Activated CD8-positive, alpha-beta T cell treated with anti-CD3 and anti-CD28 coated beads for 36 hours (primary cell): ENCODE results near the gene NUSAP1. TPM values are rescaled to one million over a fixed set of nuclear protein-coding genes. Genes with fewer than 3 reads are reported as not detected.

Experiments
- ATAC-seq: fragments of 200-7000 bp; cut with Tn5 transposase; one replicate; pipeline ENCODE4 v1.10.0; 2021; ENCODE audit warnings: mild to moderate bottlenecking, moderate library complexity
- CTCF ChIA-PET: fragments of 350-600 bp; sonication (Branson Sonifier 250); formaldehyde crosslinking; loops from one replicate; lab custom pipeline; 2021; ENCODE audit warnings: antibody characterized with exemption; lab: Charles Lee
- POLR2A ChIA-PET: fragments of 350-600 bp; sonication (Branson Sonifier 250); formaldehyde crosslinking; loops from one replicate; lab custom pipeline; 2021; ENCODE audit warnings: antibody characterized with exemption; lab: Charles Lee
- DNase-seq: peaks from one replicate; pipeline ENCODE4 v3.0.0-alpha.2; 2020
- H3K27ac Mint-ChIP-seq: one replicate; pipeline ENCODE4 v1.8.0; 2021; ENCODE audit warnings: mild to moderate bottlenecking, mixed read lengths
- H3K27me3 Mint-ChIP-seq: one replicate; pipeline ENCODE4 v1.8.0; 2021; ENCODE audit warnings: mixed read lengths
- H3K36me3 Mint-ChIP-seq: one replicate; pipeline ENCODE4 v1.8.0; 2021; ENCODE audit warnings: low read depth, mixed read lengths
- H3K4me1 Mint-ChIP-seq: one replicate; pipeline ENCODE4 v1.8.0; 2021; ENCODE audit warnings: low read depth, mixed read lengths
- H3K4me3 Mint-ChIP-seq: one replicate; pipeline ENCODE4 v1.8.0; 2021; ENCODE audit warnings: mild to moderate bottlenecking, moderate library complexity, mixed read lengths
- H3K9me3 Mint-ChIP-seq: one replicate; pipeline ENCODE4 v1.8.0; 2021; ENCODE audit warnings: mixed read lengths
- intact Hi-C: fragments of 100-400 bp; cut with micrococcal nuclease; formaldehyde crosslinking; loops from one replicate; pipeline ENCODE4 v1.10.0; 2022
- total RNA-seq, 2 experiments: library from RNA; stranded (reverse); gene quantifications; one replicate each; pipeline ENCODE4 v1.2.3, GENCODE V29; 2021
- TF ChIP-seq, protein P1 (sequence below): fragments of 200-600 bp; IDR thresholded peaks from one replicate; pipeline ENCODE4 v1.8.0; 2022; ENCODE audit warnings: antibody characterized with exemption, mild to moderate bottlenecking

NUSAP1 gene
- total RNA-seq, 2 experiments from 2014 or later, result 163 to 170 TPM

DNA sequence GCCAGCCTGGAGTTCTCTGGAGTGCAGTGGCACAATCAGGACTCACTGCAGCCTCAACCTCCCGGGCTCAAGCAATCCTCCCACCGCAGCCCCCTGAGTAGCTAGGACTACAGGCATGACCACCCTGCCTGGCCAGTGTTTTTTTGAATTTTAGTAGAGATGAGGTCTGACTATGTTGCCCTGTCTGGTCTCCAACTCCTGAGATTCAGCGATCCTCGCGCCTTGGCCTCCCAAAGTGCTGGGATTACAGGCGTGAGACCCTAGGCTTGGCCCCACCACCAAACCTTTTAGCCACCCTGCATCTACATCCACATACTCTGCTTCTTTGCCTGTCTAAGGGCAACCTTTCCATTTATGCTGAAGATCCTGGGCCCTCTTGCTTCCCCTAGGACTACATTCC, 4.4 kb downstream of the NUSAP1 start:
- no peak overlapping the region for H3K27ac Mint-ChIP-seq
- H3K9me3 Mint-ChIP-seq, result no peaks in the 10 kb centered on the region
- TF ChIP-seq, protein P1, sequence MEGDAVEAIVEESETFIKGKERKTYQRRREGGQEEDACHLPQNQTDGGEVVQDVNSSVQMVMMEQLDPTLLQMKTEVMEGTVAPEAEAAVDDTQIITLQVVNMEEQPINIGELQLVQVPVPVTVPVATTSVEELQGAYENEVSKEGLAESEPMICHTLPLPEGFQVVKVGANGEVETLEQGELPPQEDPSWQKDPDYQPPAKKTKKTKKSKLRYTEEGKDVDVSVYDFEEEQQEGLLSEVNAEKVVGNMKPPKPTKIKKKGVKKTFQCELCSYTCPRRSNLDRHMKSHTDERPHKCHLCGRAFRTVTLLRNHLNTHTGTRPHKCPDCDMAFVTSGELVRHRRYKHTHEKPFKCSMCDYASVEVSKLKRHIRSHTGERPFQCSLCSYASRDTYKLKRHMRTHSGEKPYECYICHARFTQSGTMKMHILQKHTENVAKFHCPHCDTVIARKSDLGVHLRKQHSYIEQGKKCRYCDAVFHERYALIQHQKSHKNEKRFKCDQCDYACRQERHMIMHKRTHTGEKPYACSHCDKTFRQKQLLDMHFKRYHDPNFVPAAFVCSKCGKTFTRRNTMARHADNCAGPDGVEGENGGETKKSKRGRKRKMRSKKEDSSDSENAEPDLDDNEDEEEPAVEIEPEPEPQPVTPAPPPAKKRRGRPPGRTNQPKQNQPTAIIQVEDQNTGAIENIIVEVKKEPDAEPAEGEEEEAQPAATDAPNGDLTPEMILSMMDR, result no peak
- H3K27me3 Mint-ChIP-seq, result no peaks in the 10 kb centered on the region
- ATAC-seq (no peak), DNase-seq (no peak)
- ChIA-PET CTCF (no interaction called here), POLR2A (interaction anchor here (0.6 to 1.0 kb wide), 2 partner anchors 27 to 332 kb away, joined by 3 read pairs; no protein-coding TSS in a partner anchor)
- intact Hi-C loops, result no loop called here
- H3K4me3 Mint-ChIP-seq, result no peak overlapping the region
- H3K4me1 Mint-ChIP-seq, result peaks cover 19% of the 10 kb centered on the region
- peaks cover 44% of the 10 kb centered on the region for H3K36me3 Mint-ChIP-seq

DNA sequence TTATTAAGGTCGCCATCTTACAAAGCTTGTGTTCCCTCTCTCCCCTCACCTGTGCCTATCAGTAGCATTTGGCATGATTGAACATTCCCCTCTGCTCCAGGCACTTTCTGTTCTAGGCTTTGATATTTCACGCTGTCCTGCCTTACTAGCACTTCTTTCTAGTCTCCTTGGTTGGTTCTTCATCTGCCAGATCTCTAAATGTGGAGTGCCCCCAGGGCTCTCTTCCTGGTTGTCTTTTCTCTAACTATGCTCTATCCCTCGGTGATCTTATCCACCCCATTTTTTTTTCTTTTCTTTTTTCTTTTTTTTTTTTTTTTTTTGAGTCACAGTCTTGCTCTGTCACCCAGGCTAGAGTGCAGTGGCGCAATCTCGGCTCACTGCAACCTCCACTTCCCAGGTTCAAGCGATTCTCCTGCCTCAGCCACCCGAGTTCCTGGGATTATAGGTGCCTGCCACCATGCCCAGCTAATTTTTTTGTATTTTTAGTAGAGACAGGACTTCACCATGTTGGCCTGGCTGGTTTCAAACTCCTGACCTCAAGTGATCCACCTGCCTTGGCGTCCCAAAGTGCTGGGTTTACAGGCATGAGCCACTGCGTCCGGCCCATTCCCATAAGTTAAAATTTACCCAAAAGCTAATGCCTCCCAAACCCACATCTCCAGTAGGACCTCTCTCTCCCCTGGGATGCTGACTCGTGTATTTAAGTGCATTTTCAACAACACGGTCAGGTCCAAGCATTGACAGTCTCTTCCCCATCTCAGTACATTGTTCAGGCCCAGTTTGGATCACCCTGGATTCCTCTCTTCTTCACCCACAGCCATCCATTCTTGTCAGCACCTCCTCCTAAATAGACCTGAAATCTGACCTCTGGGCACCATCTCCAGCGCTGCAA, 5.2 kb downstream of the NUSAP1 start:
- ChIA-PET CTCF (no interaction called here), POLR2A (interaction anchor here (1.0 kb wide), 1 partner anchor 28 kb away, joined by 3 read pairs; no protein-coding TSS in a partner anchor)
- Mint-ChIP-seq H3K27me3 (no peaks in the 10 kb centered on the region), H3K36me3 (peaks cover 52% of the 10 kb centered on the region), H3K27ac (no peak overlapping the region), H3K9me3 (no peaks in the 10 kb centered on the region), H3K4me3 (no peak overlapping the region), H3K4me1 (peaks cover 19% of the 10 kb centered on the region)
- TF ChIP-seq, protein P1, result no peak
- DNase-seq, result no peak
- no peak for ATAC-seq
- intact Hi-C loops, result no loop called here

DNA sequence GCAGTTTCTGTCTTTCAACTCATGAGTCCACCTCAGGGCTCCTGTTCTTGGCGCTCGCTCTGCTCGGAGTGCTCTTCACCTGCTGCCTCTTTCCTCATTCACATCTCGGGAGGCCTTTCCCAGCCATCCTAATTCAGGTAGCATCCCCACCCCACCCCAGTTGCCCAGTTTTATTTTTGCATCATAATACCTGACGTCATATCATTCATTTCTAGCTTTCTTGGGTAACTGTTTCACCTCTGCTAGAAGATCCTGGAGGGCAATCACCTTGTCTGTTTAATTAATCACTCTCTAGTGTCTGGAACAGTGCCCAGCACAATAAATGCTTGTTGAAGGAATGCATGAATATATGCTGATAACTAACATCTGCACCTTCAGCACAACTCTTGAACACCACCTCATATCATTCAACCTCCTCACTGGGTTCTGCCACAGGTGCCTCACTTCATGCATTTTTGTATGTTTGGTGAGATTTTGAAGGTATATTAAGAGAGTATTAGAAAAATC, 7.6 kb downstream of the NUSAP1 start:
- Mint-ChIP-seq H3K27ac (no peak overlapping the region), H3K4me3 (no peak overlapping the region), H3K4me1 (peaks cover 14% of the 10 kb centered on the region), H3K27me3 (no peaks in the 10 kb centered on the region), H3K9me3 (no peaks in the 10 kb centered on the region), H3K36me3 (peaks cover 60% of the 10 kb centered on the region)
- TF ChIP-seq, protein P1, result no peak
- ChIA-PET POLR2A (interaction anchor here (1.2 kb wide), 1 partner anchor 8 kb away, joined by 5 read pairs; the partner anchor contains the start of genes NUSAP1 and OIP5), CTCF (no interaction called here)
- intact Hi-C loops, result no loop called here
- ATAC-seq, result no peak
- DNase-seq, result no peak

DNA sequence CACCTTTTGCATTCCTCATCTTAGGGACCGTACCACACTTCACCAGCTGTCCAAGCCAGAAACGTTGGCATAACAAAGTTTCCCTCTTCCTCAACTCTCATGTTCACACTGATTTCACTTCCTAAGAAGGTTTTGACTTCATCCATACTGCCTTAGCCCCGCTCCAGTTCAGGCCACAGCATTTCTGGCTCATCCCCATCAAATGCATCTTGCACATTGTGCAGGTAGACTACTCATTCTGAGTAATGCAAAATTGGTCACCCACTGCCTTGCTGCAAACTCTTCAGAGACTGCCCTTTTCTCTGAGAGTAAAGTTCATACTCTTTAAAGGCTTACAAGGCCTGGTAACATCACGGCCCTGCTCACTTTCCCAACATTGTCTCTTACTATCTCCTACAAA, 8.8 kb downstream of the NUSAP1 start:
- Mint-ChIP-seq H3K9me3 (no peaks in the 10 kb centered on the region), H3K36me3 (peaks cover 64% of the 10 kb centered on the region), H3K27me3 (no peaks in the 10 kb centered on the region), H3K27ac (no peak overlapping the region), H3K4me1 (peaks cover 11% of the 10 kb centered on the region), H3K4me3 (no peak overlapping the region)
- DNase-seq (no peak), ATAC-seq (no peak)
- intact Hi-C loops, result no loop called here
- CTCF ChIA-PET, result no interaction called here
- TF ChIP-seq, protein P1, result no peak
- POLR2A ChIA-PET, result interaction anchor here (1.2 kb wide), 1 partner anchor 9 kb away, joined by 5 read pairs; the partner anchor contains the start of genes NUSAP1 and OIP5

DNA sequence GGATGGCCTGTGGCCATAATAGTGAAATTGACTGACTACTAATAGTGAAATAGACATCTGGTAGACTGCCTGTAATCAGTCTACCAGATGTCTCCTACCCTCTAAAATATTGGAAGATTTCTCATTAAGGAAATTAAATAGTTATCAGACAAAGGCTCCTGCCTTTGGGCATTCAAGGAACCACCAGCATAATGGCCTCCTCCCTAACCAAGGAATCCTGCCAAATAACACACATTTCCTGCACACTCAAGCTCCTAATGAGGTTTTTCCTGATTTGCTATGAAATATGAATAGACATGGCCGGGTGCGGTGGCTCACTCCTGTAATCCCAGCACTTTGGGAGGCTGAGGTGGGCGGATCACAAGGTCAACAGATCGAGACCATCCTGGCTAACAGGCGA, 14.6 kb downstream of the NUSAP1 start:
- ATAC-seq (no peak), DNase-seq (no peak)
- ChIA-PET POLR2A (no interaction called here), CTCF (interaction anchor here (1.3 kb wide), 1 partner anchor 15 kb away, joined by 4 read pairs; the partner anchor contains the start of genes NUSAP1 and OIP5)
- Mint-ChIP-seq H3K27ac (no peak overlapping the region), H3K4me3 (no peak overlapping the region), H3K4me1 (no peaks in the 10 kb centered on the region), H3K36me3 (peaks cover 62% of the 10 kb centered on the region), H3K27me3 (no peaks in the 10 kb centered on the region), H3K9me3 (no peaks in the 10 kb centered on the region)
- intact Hi-C loops, result no loop called here
- TF ChIP-seq, protein P1, result no peak
